8988T (cell line): ENCODE data around the gene AFM.

Experiments used
- DNase-seq: peaks from one replicate; pipeline ENCODE4 v3.0.0; 2011

Gene AFM

GRCh38 chr4:73481358-73481757, at the start of gene AFM:
AFM (plus strand) TSS chr4:73481745; CDS start chr4:73481776, 31 bp downstream.
- DNase-seq = no peak

- DNase-seq = no peak
These were observed 49.8 kb upstream of the AFM start for GRCh38 chr4:73431813-73432168.

- DNase-seq = no peak
These were observed 49.2 kb upstream of the AFM start for GRCh38 chr4:73432169-73433000.

- DNase-seq = no peak
These were observed 48.4 kb upstream of the AFM start for GRCh38 chr4:73433140-73433539.

GRCh38 chr4:73434311-73434710, 47.2 kb upstream of the AFM start:
- DNase-seq = no peak

- no peak for DNase-seq
These were observed 45.6 kb upstream of the AFM start, which contains the start of gene AFP for GRCh38 chr4:73435984-73436383. AFP (plus strand) TSS chr4:73436221; CDS start chr4:73436263, 42 bp downstream.

GRCh38 chr4:73436674-73437557, 44.6 kb upstream of the AFM start:
- DNase-seq = no peak

- DNase-seq = no peak
These were observed 44.0 kb upstream of the AFM start for GRCh38 chr4:73437558-73437956.

- no peak for DNase-seq
These were observed 43.5 kb upstream of the AFM start for GRCh38 chr4:73438048-73438447.

GRCh38 chr4:73438582-73439215, 42.8 kb upstream of the AFM start:
- no peak for DNase-seq

- DNase-seq = no peak
These were observed 42.1 kb upstream of the AFM start for GRCh38 chr4:73439445-73439844.

- no peak for DNase-seq
These were observed 41.6 kb upstream of the AFM start for GRCh38 chr4:73439991-73440390.

- DNase-seq = no peak
These were observed 40.9 kb upstream of the AFM start for GRCh38 chr4:73440653-73441052.

GRCh38 chr4:73442275-73442674, 39.3 kb upstream of the AFM start:
- no peak for DNase-seq

GRCh38 chr4:73443224-73443623, 38.3 kb upstream of the AFM start:
- DNase-seq = no peak

- no peak for DNase-seq
These were observed 35.9 kb upstream of the AFM start for GRCh38 chr4:73445383-73446335.

GRCh38 chr4:73446336-73446938, 35.1 kb upstream of the AFM start:
- DNase-seq = no peak

- no peak for DNase-seq
These were observed 33.9 kb upstream of the AFM start for GRCh38 chr4:73447671-73448070.

- no peak for DNase-seq
These were observed 32.9 kb upstream of the AFM start for GRCh38 chr4:73448448-73449203.

GRCh38 chr4:73450398-73451004, 31.0 kb upstream of the AFM start:
- no peak for DNase-seq

- DNase-seq = no peak
These were observed 30.1 kb upstream of the AFM start for GRCh38 chr4:73451404-73451803.
